H1 (cell line): Measurements from ENCODE around the gene TOB2. TPM values are rescaled to one million over a fixed set of nuclear protein-coding genes. Genes with fewer than 3 reads are reported as not detected.
A peak's percentile ranks its signal among the peaks of the same experiment; 100 is the strongest.

Source experiments
- BRCA1 ChIP-seq: IDR thresholded peaks from 2 replicates; pipeline ENCODE4 v1.6.1; 2012; ENCODE audit warnings: low read depth, low read length, improper control_type of control experiment
- CREB1 ChIP-seq: IDR thresholded peaks from 2 replicates; pipeline ENCODE4 v1.6.1; 2012; ENCODE audit warnings: inconsistent platforms
- CTCF ChIP-seq, 3 experiments: IDR thresholded peaks; 1 replicate in 2 of 3; 2 replicates in 1 of 3; pipeline versions ENCODE4 v1.5.1 to v1.6.1; 2011; ENCODE audit warnings: low read length in 3 of 3, mild to moderate bottlenecking in 3 of 3, inconsistent platforms in 2 of 3, low read depth in 1 of 3, moderate library complexity in 1 of 3; ENCODE audit not compliant: insufficient read depth in 1 of 3; ENCODE audit errors: control extremely low read depth in 1 of 3
- EP300 ChIP-seq, 2 experiments: IDR thresholded peaks; 1 replicate in 1 of 2; 2 replicates in 1 of 2; pipeline ENCODE4 v1.6.1; 2011 to 2012; ENCODE audit warnings: low read depth in 2 of 2, low read length in 2 of 2, mild to moderate bottlenecking in 2 of 2, borderline replicate concordance in 1 of 2, inconsistent platforms in 1 of 2, moderate library complexity in 1 of 2
- KDM5A ChIP-seq: fragments of 200-600 bp; IDR thresholded peaks from 2 replicates; pipeline ENCODE4 v1.7.1; 2012; ENCODE audit warnings: mild to moderate bottlenecking, low read length, inconsistent platforms, mixed read lengths
- POLR2A ChIP-seq, 2 experiments: IDR thresholded peaks; 1 replicate in 1 of 2; 2 replicates in 1 of 2; pipeline ENCODE4 v1.6.1; 2011; ENCODE audit warnings: low read depth in 2 of 2, low read length in 2 of 2, mild to moderate bottlenecking in 2 of 2; ENCODE audit errors: control extremely low read depth in 1 of 2
- RAD21 ChIP-seq, 2 experiments: IDR thresholded peaks in 1 of 2; conservative IDR thresholded peaks in 1 of 2; 2 replicates each; pipeline ENCODE4 v1.6.1; 2011; ENCODE audit warnings: low read depth in 2 of 2, low read length in 2 of 2, improper control_type of control experiment in 1 of 2, inconsistent platforms in 1 of 2, mild to moderate bottlenecking in 1 of 2, moderate library complexity in 1 of 2
- RFX5 ChIP-seq: IDR thresholded peaks from 2 replicates; pipeline ENCODE4 v1.6.1; 2011; ENCODE audit warnings: low read depth, low read length, improper control_type of control experiment, borderline replicate concordance
- SIN3A ChIP-seq, 2 experiments: IDR thresholded peaks in 1 of 2; conservative IDR thresholded peaks in 1 of 2; 2 replicates each; pipeline ENCODE4 v1.6.1; 2011 to 2012; ENCODE audit warnings: low read length in 2 of 2, improper control_type of control experiment in 1 of 2, low read depth in 1 of 2, mild to moderate bottlenecking in 1 of 2
- SP2 ChIP-seq: IDR thresholded peaks from 2 replicates; pipeline ENCODE4 v1.6.1; 2012; ENCODE audit warnings: mild to moderate bottlenecking, low read length, inconsistent platforms
- SP4 ChIP-seq: IDR thresholded peaks from 2 replicates; pipeline ENCODE4 v1.6.1; 2012; ENCODE audit warnings: low read length, inconsistent platforms
- TAF1 ChIP-seq: IDR thresholded peaks from 2 replicates; pipeline ENCODE4 v1.6.1; 2011; ENCODE audit warnings: mild to moderate bottlenecking, low read depth, low read length
- ZNF274 ChIP-seq: IDR thresholded peaks from 2 replicates; pipeline ENCODE4 v1.7.0; 2012; ENCODE audit warnings: low read length, borderline replicate concordance; ENCODE audit errors: extremely low read depth
- polyA plus RNA-seq, 7 experiments: library from polyadenylated mRNA; depleted of rRNA in 3 of 7; stranded (reverse) in 5 of 7; unstranded in 2 of 7; fragments of >200 nt in 5 of 7; fragments of 200-250 nt in 2 of 7; gene quantifications; 1 replicate in 5 of 7; 2 replicates in 1 of 7; 4 replicates in 1 of 7; pipeline versions ENCODE4 v1.2.1 to v1.2.3, GENCODE V29; 2011 to 2013; ENCODE audit warnings: missing spikeins in 2 of 7, mixed read lengths in 2 of 7
- total RNA-seq: library from RNA; stranded (reverse); fragmentation: NEBNext Ultra II Directional; extraction: Animal tissue kit (Norgen Biotek cat#: 25700); gene quantifications from 2 replicates; pipeline ENCODE4 v1.2.1, GENCODE V29; 2021

The TOB2 gene
- total and polyA plus RNA-seq, 2 of the 8 experiments (the other 6 are each of a cell fraction or from before 2014, with no cell fraction given), result 27.0 to 54.1 TPM

- no peak for TF ChIP-seq KDM5A
- TF ChIP-seq SP2, result no peak
- no peak for TF ChIP-seq POLR2A (IDR thresholded peaks at IDR 0.05; ENCODE audit: control extremely low read depth in 1 of 2, low read depth in 2 of 2, low read length in 2 of 2)
- no peak for TF ChIP-seq SP4
- TF ChIP-seq BRCA1, result no peak
- no peak for TF ChIP-seq TAF1
- TF ChIP-seq CTCF (IDR thresholded peaks at IDR 0.05; ENCODE audit: control extremely low read depth in 1 of 3, insufficient read depth in 1 of 3, low read depth in 1 of 3, low read length in 3 of 3), result peak in 2 of 3 experiments; percentile 28 to 41; a peak in 2 of 4 replicates
- no peak for TF ChIP-seq EP300 (IDR thresholded peaks at IDR 0.05; ENCODE audit: borderline replicate concordance in 1 of 2, low read depth in 2 of 2, low read length in 2 of 2)
- TF ChIP-seq CREB1, result no peak
- no peak for TF ChIP-seq RFX5
- no peak for TF ChIP-seq ZNF274
- peak in 1 of 2 experiments; percentile 62; a peak in 1 of 4 replicates for TF ChIP-seq SIN3A (conservative IDR thresholded peaks at IDR 0.05 in 1 of 2, IDR thresholded peaks at IDR 0.05 in 1 of 2; ENCODE audit: low read depth in 1 of 2, low read length in 2 of 2)
- peak; percentile 17 to 21; a peak in 2 of 4 replicates for TF ChIP-seq RAD21 (IDR thresholded peaks at IDR 0.05 in 1 of 2, conservative IDR thresholded peaks at IDR 0.05 in 1 of 2; ENCODE audit: low read depth in 2 of 2, low read length in 2 of 2)
Measured at GRCh38 chr22:41479671-41480396, 33.2 kb upstream of the TOB2 start (continued).
